HG03095 (cell line): ENCODE measurements around the gene TSPAN15.

Source experiments
- ATAC-seq: cut with Tn5 transposase; IDR thresholded peaks from one replicate; pipeline ENCODE4 v1.9.1; 2021; ENCODE audit warnings: moderate library complexity; ENCODE audit not compliant: unreplicated experiment

TSPAN15 gene

GRCh38 chr10:69416695-69417094, 34.6 kb upstream of the TSPAN15 start, which contains the start of gene TACR2:
Gene TACR2, minus strand, starts transcription at chr10:69416918. Its CDS starts 595 bp downstream, at chr10:69416323.
- ATAC-seq = no peak

GRCh38 chr10:69417542-69417941, 33.7 kb upstream of the TSPAN15 start:
- ATAC-seq = no peak

GRCh38 chr10:69418052-69418752, 33.1 kb upstream of the TSPAN15 start:
- ATAC-seq = no peak

- no peak for ATAC-seq
Observed at GRCh38 chr10:69419096-69419743, 32.0 kb upstream of the TSPAN15 start.

GRCh38 chr10:69419744-69420126, 31.5 kb upstream of the TSPAN15 start:
- no peak for ATAC-seq

GRCh38 chr10:69421611-69422308, 29.5 kb upstream of the TSPAN15 start:
- no peak for ATAC-seq

- ATAC-seq = no peak
Observed at GRCh38 chr10:69422676-69423075, 28.6 kb upstream of the TSPAN15 start.

- ATAC-seq = no peak
Observed at GRCh38 chr10:69425041-69425440, 26.2 kb upstream of the TSPAN15 start.

GRCh38 chr10:69425511-69426298, 25.6 kb upstream of the TSPAN15 start:
- ATAC-seq = no peak

GRCh38 chr10:69426376-69426727, 24.9 kb upstream of the TSPAN15 start:
- ATAC-seq = no peak

- ATAC-seq = no peak
Observed at GRCh38 chr10:69428165-69428564, 23.1 kb upstream of the TSPAN15 start.

GRCh38 chr10:69434169-69434568, 17.1 kb upstream of the TSPAN15 start:
- ATAC-seq = no peak

GRCh38 chr10:69434926-69435325, 16.3 kb upstream of the TSPAN15 start:
- no peak for ATAC-seq

- ATAC-seq = no peak
Observed at GRCh38 chr10:69435966-69436520, 15.2 kb upstream of the TSPAN15 start.

- ATAC-seq = no peak
Observed at GRCh38 chr10:69437321-69438259, 13.7 kb upstream of the TSPAN15 start.

GRCh38 chr10:69438536-69439349, 12.5 kb upstream of the TSPAN15 start:
- no peak for ATAC-seq

GRCh38 chr10:69439350-69439739, 11.9 kb upstream of the TSPAN15 start:
- no peak for ATAC-seq

GRCh38 chr10:69439813-69440506, 11.3 kb upstream of the TSPAN15 start:
- no peak for ATAC-seq
